ENCODE data around the gene ETS2. TPM values are rescaled to one million over a fixed set of nuclear protein-coding genes. Genes with fewer than 3 reads are reported as not detected.

ETS2 gene
- total RNA-seq, 1 donor from 2014 or later, result 51.5 TPM

- ATAC-seq (no peak), DNase-seq (ENCODE audit: missing footprints) (no peak)
- intact Hi-C loops (cut with DNase I), result loop anchor here (5.0 kb wide), 1 partner anchor 60 kb away; no protein-coding TSS in a partner anchor
Observed at GRCh38 chr21:38847556-38847955, 41.8 kb downstream of the ETS2 start.

GRCh38 chr21:38848187-38848609 is 42.5 kb downstream of the ETS2 start:
- peak; percentile 75 for ATAC-seq
- intact Hi-C loops (cut with DNase I), result loop anchor here (5.0 kb wide), 1 partner anchor 59 kb away; no protein-coding TSS in a partner anchor
- DNase-seq (ENCODE audit: missing footprints), result no peak

- no peak for ATAC-seq
Observed at GRCh38 chr21:38849776-38850175, 44.0 kb downstream of the ETS2 start.

DNA sequence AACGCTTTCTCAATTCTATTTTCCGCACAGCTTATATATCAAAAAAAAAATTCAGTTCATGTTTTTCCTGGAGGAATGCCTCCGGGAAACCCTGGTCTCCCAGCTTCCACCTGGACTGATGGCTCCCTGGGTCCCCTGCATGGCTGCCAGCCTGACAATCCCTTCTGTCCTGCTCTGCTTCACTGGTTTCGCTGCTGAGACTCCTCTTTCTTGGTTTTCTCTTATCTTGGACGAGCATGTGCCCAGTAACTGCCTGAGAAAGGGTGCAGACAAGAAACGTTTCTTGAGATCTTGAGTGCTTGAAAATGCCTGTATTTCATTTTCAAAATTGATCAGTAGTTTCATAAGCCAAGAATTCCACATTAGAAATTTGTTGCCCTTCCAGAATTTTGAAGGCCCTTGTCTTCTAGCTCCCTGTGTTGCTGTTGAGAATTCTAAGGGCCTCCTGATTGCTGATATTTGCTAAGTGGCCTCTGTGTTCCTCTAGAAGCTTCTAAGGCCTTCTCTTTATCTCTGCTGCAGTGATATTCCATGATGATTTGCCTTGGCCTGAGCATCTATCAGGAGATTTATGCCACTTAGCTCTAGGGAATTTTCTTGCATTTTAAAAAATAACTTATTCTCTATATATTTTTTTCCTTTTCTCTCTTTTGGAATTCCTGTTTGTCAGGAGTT is 44.7 kb downstream of the ETS2 start:
- no peak for ATAC-seq
- DNase-seq (ENCODE audit: missing footprints), result no peak
- intact Hi-C loops (cut with DNase I), result no loop called here

More at GRCh38 chr21:38849776-38850175, 44.0 kb downstream of the ETS2 start:
- DNase-seq (ENCODE audit: missing footprints), result no peak
- intact Hi-C loops (cut with DNase I), result loop anchor here (5.0 kb wide), 1 partner anchor 58 kb away; no protein-coding TSS in a partner anchor

DNA sequence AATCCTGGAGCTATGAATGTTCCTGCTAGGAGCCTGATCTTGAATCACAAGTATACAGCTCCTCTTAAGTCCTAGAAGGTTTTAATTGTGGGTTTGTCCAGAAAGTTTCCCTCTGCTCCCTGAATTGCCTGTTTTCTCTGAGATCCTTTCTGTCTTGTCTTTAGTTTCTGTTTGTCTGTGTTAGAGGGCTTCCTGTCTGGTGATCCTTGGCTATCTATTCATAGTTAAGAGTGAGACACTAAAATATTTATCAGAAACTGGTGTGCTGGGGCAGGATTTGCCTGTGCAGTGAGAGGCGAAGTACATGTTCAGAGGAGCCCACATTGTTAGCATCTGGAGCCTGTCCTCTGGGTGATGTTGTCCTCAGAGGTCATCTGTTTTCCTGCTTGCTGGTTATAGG is 45.4 kb downstream of the ETS2 start:
- DNase-seq (ENCODE audit: missing footprints) (no peak), ATAC-seq (no peak)
- intact Hi-C loops (cut with DNase I), result no loop called here

- DNase-seq (ENCODE audit: missing footprints) (no peak), ATAC-seq (no peak)
- intact Hi-C loops (cut with DNase I), result no loop called here
Observed at GRCh38 chr21:38852278-38852677, 46.5 kb downstream of the ETS2 start.

DNA sequence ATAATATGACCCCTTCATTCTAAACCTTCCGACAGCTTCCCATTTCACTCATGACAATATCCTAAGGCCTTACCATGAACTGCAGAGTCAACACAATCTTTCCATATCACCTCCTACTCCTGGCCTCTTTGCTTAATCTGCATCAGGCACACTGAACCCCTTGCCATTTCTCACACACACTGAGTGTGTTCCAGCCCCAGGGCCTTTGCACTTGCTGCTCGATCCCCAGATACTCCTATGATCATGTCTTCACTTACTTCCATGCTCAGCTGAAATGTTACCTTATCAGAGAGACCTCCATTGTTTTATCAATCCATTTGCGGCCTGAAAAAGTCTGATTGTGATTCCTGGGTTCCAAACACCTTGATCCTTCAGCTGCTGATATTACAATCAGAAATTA is 47.0 kb downstream of the ETS2 start:
- DNase-seq (ENCODE audit: missing footprints) (no peak), ATAC-seq (no peak)
- intact Hi-C loops (cut with DNase I), result no loop called here

GRCh38 chr21:38853421-38853919 is 47.7 kb downstream of the ETS2 start:
- intact Hi-C loops (cut with DNase I), result no loop called here
- DNase-seq (ENCODE audit: missing footprints) (no peak), ATAC-seq (no peak)

DNA sequence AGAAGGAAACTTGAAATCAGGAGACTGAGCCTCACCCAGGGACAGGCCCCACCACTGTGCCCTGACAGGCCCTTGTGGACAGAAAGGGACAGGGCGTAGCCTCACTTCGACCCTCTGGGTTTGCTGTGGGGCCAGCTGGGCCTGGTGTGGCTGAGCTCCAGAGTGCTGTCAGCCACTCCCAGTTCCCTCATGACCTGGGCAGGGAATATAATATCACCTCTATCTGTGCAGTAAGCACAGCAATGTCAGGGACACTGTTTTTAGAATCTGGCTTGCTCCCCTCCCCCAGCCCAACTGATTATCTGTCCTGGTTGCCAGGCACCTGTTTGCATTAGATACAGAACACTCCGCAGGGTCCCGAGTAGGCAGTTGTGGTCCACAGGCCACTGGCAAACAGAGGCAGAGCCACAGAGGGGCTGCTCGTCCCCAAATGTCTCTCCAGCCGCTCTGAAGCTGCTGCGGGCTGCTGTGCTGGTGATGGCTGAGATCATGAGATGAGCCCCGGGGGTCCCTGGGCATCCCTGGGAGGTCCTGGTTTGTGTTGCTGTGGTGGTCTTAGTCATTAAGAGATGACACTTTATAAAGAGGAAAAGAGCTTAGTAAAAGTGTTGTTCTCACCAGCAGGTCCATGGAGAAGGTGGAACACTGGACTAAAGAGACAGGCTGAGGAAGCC is 51.6 kb downstream of the ETS2 start:
- ATAC-seq, result peak; percentile 67
- no peak for DNase-seq (ENCODE audit: missing footprints)
- intact Hi-C loops (cut with DNase I), result no loop called here

DNA sequence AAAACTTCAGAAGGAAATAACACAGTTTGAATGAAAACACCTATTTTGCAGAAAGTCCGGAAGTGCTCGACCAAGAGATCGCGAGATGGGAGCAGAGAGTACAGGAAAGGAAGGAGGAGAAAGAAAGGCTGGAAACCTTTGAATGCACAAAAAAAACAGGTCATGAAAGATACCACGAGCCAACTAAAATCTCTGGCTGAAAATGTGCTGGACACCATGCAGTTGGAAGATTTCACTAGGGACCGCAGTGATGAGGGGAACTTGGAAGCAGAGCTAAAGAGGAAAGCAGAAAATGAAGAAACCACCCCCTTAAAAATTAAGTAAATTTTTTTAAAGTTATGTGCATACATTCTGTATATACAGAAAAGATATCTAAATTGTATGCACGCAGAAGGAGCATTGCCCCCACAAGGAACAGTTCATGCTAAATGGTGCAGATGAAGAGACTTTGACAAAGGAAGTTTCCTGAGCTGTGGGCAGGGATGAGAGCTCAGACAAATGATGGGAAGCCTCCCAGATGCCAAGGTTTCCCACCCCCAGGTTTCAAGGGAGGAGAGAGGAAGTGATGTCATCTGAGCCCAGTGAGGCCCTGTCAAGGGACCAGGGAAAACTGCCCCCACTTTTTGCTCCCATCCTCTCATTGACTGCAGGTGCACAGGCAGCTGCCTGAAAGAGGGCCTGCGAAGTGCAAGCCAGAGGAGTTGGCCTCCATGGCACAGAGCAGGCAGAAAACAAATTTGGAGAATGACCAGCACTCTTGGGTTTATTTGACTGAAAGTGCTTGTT is 52.5 kb downstream of the ETS2 start:
- DNase-seq (ENCODE audit: missing footprints) (no peak), ATAC-seq (no peak)
- intact Hi-C loops (cut with DNase I), result no loop called here

DNA sequence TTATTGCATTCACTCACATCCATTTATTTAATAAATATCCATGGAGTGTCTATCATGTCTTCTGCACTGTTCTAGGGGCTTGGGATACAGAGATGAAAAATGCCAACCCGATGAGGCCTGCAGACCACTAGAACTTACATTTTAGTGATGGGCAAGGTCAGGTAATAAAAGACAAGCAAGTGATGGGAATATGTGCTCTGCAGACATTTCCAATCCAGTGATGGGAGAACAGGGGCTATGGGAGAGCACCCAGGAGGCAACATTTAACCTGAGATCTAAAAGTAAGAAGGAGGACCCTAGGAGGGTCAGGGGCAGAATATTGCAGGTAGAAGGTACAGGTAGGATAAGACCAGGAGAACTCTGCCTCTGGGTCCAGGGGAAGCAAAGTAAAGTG is 53.1 kb downstream of the ETS2 start:
- no peak for ATAC-seq
- intact Hi-C loops (cut with DNase I), result no loop called here
- no peak for DNase-seq (ENCODE audit: missing footprints)

GRCh38 chr21:38859852-38860251 is 54.1 kb downstream of the ETS2 start:
- DNase-seq (ENCODE audit: missing footprints) (no peak), ATAC-seq (no peak)
- intact Hi-C loops (cut with DNase I), result no loop called here

DNA sequence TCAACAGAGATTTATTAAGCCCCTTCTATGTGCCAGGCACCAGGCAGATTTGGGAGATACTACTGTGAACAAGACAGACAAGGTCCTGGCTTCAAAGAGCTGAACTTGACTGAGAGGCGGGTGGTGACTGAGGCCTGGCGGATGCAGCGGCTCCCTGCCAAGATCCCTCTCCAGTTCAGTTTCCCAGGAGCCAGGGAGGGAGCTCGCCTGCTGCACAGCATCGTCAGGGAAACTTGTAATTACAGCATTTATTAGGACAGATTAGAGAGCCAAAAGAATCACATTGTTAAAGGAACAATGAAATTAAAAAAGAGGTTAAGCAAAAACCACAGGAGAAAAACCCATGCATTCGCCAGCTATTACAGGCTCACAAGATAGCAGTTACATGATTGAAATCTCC is 55.3 kb downstream of the ETS2 start:
- intact Hi-C loops (cut with DNase I), result no loop called here
- ATAC-seq (peak; percentile 45), DNase-seq (ENCODE audit: missing footprints) (no peak)

- ATAC-seq, result no peak
- intact Hi-C loops (cut with DNase I), result no loop called here
- no peak for DNase-seq (ENCODE audit: missing footprints)
Observed at GRCh38 chr21:38861989-38862683, 56.4 kb downstream of the ETS2 start.

DNA sequence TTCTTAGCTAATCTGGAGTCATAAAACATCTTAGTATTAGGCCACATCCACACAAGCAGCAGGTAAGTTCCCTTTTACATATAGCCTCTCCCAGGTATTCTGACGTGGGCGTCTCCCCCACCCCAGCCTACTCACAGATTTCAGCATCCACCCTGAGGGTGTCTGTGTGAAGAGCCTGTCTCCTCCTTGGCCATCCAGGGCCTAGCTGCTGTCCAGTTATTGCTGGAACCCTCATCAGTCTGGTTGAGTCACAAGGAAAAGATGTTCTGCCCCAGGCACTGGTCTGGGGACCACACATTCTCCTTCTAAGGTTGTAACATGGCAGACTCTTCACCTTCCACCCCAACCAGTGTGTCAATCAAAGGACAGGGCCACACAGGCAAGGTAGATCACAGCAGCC is 57.6 kb downstream of the ETS2 start:
- ATAC-seq, result no peak
- intact Hi-C loops (cut with DNase I), result no loop called here

DNA sequence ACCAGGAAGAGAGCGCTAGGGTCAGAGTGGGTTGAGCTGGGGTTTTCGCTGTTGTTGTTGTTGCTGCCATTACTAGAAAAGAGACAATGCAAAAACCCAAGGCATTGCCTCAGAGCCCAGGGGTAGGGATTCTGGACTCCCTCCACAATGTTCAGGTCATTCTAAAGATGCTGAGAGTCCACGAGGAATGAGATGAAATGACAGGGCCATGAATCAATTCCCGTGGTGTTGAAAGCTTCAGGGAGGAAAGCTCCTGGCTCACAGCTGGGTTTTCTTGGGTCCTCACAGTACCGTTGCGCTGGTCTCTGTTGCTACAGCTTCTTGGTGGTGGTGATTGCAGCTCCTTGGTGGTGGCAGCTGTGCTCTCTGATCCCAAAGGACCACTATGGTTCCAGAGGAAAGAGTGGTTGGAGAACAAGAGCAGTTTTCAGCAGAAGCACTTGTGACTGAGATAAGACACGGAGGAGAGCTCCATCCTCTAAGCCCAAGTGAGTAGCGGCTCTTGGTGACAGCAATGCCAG is 58.2 kb downstream of the ETS2 start:
- ATAC-seq (no peak), DNase-seq (ENCODE audit: missing footprints) (no peak)
- intact Hi-C loops (cut with DNase I), result no loop called here

More for the DNA sequence above, 57.6 kb downstream of the ETS2 start:
- DNase-seq (ENCODE audit: missing footprints), result no peak

- intact Hi-C loops (cut with DNase I), result no loop called here
- no peak for DNase-seq (ENCODE audit: missing footprints)
Observed at GRCh38 chr21:38864964-38865363, 59.2 kb downstream of the ETS2 start.

DNA sequence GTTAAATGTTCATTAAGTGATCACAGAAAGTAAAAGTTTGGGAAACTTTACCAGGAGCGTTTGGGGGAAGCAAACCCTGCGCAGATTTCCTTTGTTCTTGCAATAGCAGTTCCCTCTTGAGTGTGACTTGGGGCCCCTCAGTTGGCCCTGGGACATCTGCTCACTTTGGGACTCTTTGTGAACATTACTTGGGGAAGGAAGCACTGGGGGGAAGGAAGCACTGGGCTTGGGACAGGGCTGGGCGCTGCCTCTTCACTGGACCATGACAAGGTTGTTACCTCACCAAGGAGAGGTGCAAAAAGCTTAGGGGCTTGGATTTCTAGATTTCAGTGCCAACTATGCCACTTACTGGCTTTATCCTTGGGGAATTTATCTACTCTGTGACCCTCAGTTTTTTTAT is 63.5 kb downstream of the ETS2 start:
- ATAC-seq (peak; percentile 50), DNase-seq (ENCODE audit: missing footprints) (no peak)
- intact Hi-C loops (cut with DNase I), result no loop called here

More at GRCh38 chr21:38864964-38865363, 59.2 kb downstream of the ETS2 start:
- no peak for ATAC-seq

- ATAC-seq (no peak), DNase-seq (ENCODE audit: missing footprints) (no peak)
- intact Hi-C loops (cut with DNase I), result no loop called here
Observed at GRCh38 chr21:38869946-38870345, 64.2 kb downstream of the ETS2 start.

Measured in Right ventricle myocardium inferior (tissue), 1 donor.